ENCODE results near the gene CCDC107. TPM values are rescaled to one million over a fixed set of nuclear protein-coding genes. Genes with fewer than 3 reads are reported as not detected.
"Not testable (repeated sequence)": the region's sequence is repeated elsewhere in the genome, so short reads cannot be mapped to it uniquely, and the experiment has no call there.

The CCDC107 gene
- total and polyA plus RNA-seq, 7 donors, result 15.4 to 49.4 (median 27.9) TPM

DNA sequence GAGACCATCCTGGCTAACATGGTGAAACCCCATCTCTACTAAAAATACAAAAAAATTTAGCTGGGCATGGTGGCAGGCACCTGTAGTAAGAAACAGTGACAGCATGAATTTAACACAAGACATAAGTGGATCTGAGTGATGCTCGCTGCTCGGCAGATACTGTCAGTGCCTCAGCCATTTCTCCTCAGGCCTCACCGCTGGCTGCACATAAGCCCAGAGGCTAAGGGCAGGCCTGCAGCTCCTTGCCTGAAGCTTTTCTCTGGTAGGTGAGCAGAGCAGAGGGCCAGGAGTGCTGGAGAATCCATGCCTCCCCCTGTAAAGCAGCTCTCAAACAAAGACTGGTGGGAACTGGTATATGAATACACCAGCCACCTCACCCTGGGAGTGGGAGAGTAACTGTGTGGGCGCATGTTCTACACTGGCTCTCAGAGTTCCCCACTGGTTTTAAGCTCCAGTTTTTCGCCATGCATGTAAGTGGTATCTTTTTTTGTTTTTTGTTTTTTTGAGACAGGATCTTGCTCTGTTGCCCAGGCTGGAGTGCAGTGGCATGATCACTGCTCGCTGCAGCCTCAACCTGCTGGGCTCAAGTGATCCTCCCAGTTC lies 29.6 kb upstream of the CCDC107 start:
- Histone ChIP-seq H3K27ac (no peak overlapping the region), H3K9me3 (no peaks in the 10 kb centered on the region), H3K36me3 (ENCODE audit: insufficient read depth in 1 of 2, low read depth in 1 of 2) (no peaks in the 10 kb centered on the region), H3K4me3 (no peak overlapping the region), H3K4me1 (no peaks in the 10 kb centered on the region), H3K27me3 (ENCODE audit: insufficient read depth in 3 of 3, low read length in 2 of 3) (no peaks in the 10 kb centered on the region)
- DNase-seq (no peak), ATAC-seq (no peak)
- 97% methylated on average over 6 of the region's 6 CpGs for WGBS, 3 donors
- TF ChIP-seq, protein P1, sequence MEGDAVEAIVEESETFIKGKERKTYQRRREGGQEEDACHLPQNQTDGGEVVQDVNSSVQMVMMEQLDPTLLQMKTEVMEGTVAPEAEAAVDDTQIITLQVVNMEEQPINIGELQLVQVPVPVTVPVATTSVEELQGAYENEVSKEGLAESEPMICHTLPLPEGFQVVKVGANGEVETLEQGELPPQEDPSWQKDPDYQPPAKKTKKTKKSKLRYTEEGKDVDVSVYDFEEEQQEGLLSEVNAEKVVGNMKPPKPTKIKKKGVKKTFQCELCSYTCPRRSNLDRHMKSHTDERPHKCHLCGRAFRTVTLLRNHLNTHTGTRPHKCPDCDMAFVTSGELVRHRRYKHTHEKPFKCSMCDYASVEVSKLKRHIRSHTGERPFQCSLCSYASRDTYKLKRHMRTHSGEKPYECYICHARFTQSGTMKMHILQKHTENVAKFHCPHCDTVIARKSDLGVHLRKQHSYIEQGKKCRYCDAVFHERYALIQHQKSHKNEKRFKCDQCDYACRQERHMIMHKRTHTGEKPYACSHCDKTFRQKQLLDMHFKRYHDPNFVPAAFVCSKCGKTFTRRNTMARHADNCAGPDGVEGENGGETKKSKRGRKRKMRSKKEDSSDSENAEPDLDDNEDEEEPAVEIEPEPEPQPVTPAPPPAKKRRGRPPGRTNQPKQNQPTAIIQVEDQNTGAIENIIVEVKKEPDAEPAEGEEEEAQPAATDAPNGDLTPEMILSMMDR (IDR thresholded peaks at IDR 0.05), result no peak
- intact Hi-C loops (cut with DNase I), result loop anchor here in 1 of 2 donors (5.0 kb wide), 1 partner anchor 46 kb away; no protein-coding TSS in a partner anchor

DNA sequence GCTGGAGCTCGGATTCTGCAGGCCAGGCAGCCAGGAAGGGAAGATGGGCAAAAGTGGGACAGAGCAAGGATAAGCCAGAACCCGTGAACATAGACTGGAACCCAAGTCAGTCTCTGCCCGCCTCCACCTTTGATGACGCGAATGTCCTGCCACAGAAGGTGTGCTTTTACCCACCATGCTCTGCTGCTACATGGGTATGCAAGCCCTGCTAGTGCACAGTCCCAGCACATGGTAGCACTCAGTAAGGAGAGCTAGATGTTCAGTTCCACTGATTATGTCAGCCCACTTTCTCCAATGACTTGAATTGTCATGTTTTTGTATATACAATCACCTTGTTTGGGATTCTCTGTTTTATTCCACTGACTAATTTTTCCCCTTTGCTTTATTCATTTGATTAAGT lies 28.5 kb upstream of the CCDC107 start:
- no peak for ATAC-seq
- Histone ChIP-seq H3K27me3 (ENCODE audit: insufficient read depth in 3 of 3, low read length in 2 of 3) (no peaks in the 10 kb centered on the region), H3K36me3 (ENCODE audit: insufficient read depth in 1 of 2, low read depth in 1 of 2) (no peaks in the 10 kb centered on the region), H3K27ac (no peak overlapping the region), H3K4me1 (no peaks in the 10 kb centered on the region), H3K9me3 (no peaks in the 10 kb centered on the region), H3K4me3 (no peak overlapping the region)
- DNase-seq, result no peak
- TF ChIP-seq, protein P1 (IDR thresholded peaks at IDR 0.05), result no peak
- intact Hi-C loops (cut with DNase I), result loop anchor here in 1 of 2 donors (5.0 kb wide), 1 partner anchor 47 kb away; no protein-coding TSS in a partner anchor
- 82 to 87% (median 85%) methylated on average over 5 of the region's 5 CpGs for whole genome bisulfite sequencing, 3 donors

DNA sequence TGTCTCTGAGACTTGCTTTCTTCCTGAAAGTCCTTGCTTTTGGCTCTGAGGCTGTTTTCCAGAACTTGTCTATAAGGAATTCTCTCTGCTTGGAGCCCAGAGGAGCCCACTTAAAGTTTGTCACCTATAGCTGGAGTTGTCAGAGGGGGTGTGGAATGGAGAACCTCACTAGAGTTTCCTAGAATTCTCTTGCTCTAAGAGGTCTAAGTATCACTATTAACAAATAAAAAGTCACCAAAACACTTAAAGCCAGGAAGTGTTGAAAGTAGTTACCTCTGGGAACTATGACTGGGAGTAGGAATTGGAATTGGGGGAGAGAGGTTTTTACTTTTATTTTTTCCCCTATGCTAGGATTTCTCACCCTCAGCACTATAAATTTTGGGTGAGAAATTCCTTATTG lies 22.4 kb upstream of the CCDC107 start:
- Histone ChIP-seq H3K36me3 (ENCODE audit: insufficient read depth in 1 of 2, low read depth in 1 of 2) (no peaks in the 10 kb centered on the region), H3K27ac (no peak overlapping the region), H3K27me3 (ENCODE audit: insufficient read depth in 3 of 3, low read length in 2 of 3) (no peaks in the 10 kb centered on the region), H3K4me1 (no peaks in the 10 kb centered on the region), H3K9me3 (no peaks in the 10 kb centered on the region), H3K4me3 (no peak overlapping the region)
- ATAC-seq (no peak), DNase-seq (no peak)
- TF ChIP-seq, protein P1 (IDR thresholded peaks at IDR 0.05), result no peak
- intact Hi-C loops (cut with DNase I), result loop anchor here in 1 of 2 donors (10.0 kb wide), 1 partner anchor 659 kb away; no protein-coding TSS in a partner anchor

GRCh38 chr9:35636135-35636876 lies 21.8 kb upstream of the CCDC107 start:
- 76 to 87% (median 84%) methylated on average over 9 of the region's 9 CpGs for WGBS, 3 donors
- DNase-seq (no peak), ATAC-seq (no peak)
- H3K4me3 ChIP-seq, result no peak overlapping the region
- H3K27me3 ChIP-seq (ENCODE audit: insufficient read depth in 3 of 3, low read length in 2 of 3), result no peaks in the 10 kb centered on the region
- intact Hi-C loops (cut with DNase I), result loop anchor here in 1 of 2 donors (10.0 kb wide), 1 partner anchor 658 kb away; no protein-coding TSS in a partner anchor
- H3K9me3 ChIP-seq, result no peaks in the 10 kb centered on the region
- no peaks in the 10 kb centered on the region for H3K36me3 ChIP-seq (ENCODE audit: insufficient read depth in 1 of 2, low read depth in 1 of 2)
- H3K4me1 ChIP-seq, result no peaks in the 10 kb centered on the region
- TF ChIP-seq, protein P1 (IDR thresholded peaks at IDR 0.05), result no peak
- H3K27ac ChIP-seq, result peak overlapping the region; percentile 16

- not testable (repeated sequence) for H3K4me1 ChIP-seq; H3K27me3 ChIP-seq (ENCODE audit: insufficient read depth in 3 of 3, low read length in 2 of 3); H3K36me3 ChIP-seq (ENCODE audit: insufficient read depth in 1 of 2, low read depth in 1 of 2); DNase-seq; ATAC-seq; H3K4me3 ChIP-seq; H3K9me3 ChIP-seq
- WGBS, 3 donors, result 93 to 100% (median 97%) methylated on average over 6 of the region's 6 CpGs
- intact Hi-C loops (cut with DNase I), result loop anchor here in 1 of 2 donors (10.0 kb wide), 1 partner anchor 658 kb away; no protein-coding TSS in a partner anchor
- H3K27ac ChIP-seq, result peak overlapping the region; percentile 16
These were observed 21.2 kb upstream of the CCDC107 start for GRCh38 chr9:35636877-35637246.

GRCh38 chr9:35637427-35637955 lies 20.6 kb upstream of the CCDC107 start:
- H3K9me3 ChIP-seq; H3K27me3 ChIP-seq (ENCODE audit: insufficient read depth in 3 of 3, low read length in 2 of 3); H3K36me3 ChIP-seq (ENCODE audit: insufficient read depth in 1 of 2, low read depth in 1 of 2); H3K4me3 ChIP-seq; H3K4me1 ChIP-seq; ATAC-seq; DNase-seq; H3K27ac ChIP-seq: not testable (repeated sequence)
- 91 to 95% (median 95%) methylated on average over 9 of the region's 9 CpGs for WGBS, 3 donors
- intact Hi-C loops (cut with DNase I), result loop anchor here in 1 of 2 donors (10.0 kb wide), 1 partner anchor 657 kb away; no protein-coding TSS in a partner anchor

DNA sequence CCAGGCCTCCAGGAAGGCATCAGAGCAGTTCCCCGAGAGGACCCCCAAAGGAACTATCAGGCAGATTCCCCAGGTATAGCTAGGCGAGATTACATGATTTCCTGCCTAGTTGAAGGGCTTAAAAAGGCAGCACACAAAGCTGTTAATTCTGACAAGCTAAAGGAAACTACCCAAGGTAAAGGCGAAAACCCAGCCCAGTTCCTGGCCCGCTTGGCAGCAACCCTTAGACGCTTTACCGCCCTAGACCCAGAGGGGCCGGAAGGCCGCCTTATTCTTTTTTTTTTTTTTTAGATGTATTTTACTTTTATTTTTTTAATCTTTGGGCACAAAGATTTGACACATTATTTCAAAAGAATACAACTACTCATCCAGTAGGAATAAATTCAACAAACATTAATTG lies 19.3 kb upstream of the CCDC107 start:
- H3K9me3 ChIP-seq; H3K36me3 ChIP-seq (ENCODE audit: insufficient read depth in 1 of 2, low read depth in 1 of 2); H3K4me1 ChIP-seq; H3K4me3 ChIP-seq; H3K27me3 ChIP-seq (ENCODE audit: insufficient read depth in 3 of 3, low read length in 2 of 3); DNase-seq; H3K27ac ChIP-seq; ATAC-seq: not testable (repeated sequence)
- 68 to 78% (median 73%) methylated on average over 7 of the region's 8 CpGs for WGBS, 3 donors
- intact Hi-C loops (cut with DNase I), result loop anchor here in 1 of 2 donors (10.0 kb wide), 1 partner anchor 656 kb away; no protein-coding TSS in a partner anchor
